Activated naive CD4-positive, alpha-beta T cell treated with anti-CD3 and anti-CD28 coated beads, Interleukin-2, amount 10 ng/mL, durations not matched to agents 5 hours and 36 hours (primary cell): ENCODE results near the gene EME1. TPM values are rescaled to one million over a fixed set of nuclear protein-coding genes. Genes with fewer than 3 reads are reported as not detected.

Experiments
- total RNA-seq, 2 experiments: library from RNA; stranded (reverse); gene quantifications; one replicate each; pipeline ENCODE4 v1.2.3, GENCODE V29; 2021

The EME1 gene
- 10 to 100 TPM; 13.0 to 13.2 TPM for total RNA-seq

GRCh38 chr17:50372758-50373556 lies at the start of gene EME1, which contains the start of gene MRPL27:
TSS of gene EME1 (plus strand) at chr17:50373229. CDS start at chr17:50375209, 1,980 bp downstream.
TSS of gene MRPL27 (minus strand) at chr17:50373184. CDS start at chr17:50373170, 14 bp downstream.

GRCh38 chr17:50345432-50346312 lies 27.4 kb upstream of the EME1 start, which contains the start of gene XYLT2:
TSS of gene XYLT2 (plus strand) at chr17:50346126. CDS start at chr17:50346141, 15 bp downstream.

GRCh38 chr17:50397111-50397918 lies 24.3 kb downstream of the EME1 start, which contains the start of gene LRRC59:
TSS of gene LRRC59 (minus strand) at chr17:50397523. CDS start at chr17:50397317, 206 bp downstream.

GRCh38 chr17:50425682-50426471 lies 52.8 kb downstream of the EME1 start, which contains the start of gene ACSF2:
TSS of gene ACSF2 (plus strand) at chr17:50426218. CDS start at chr17:50426262, 44 bp downstream.

Other genes starting within 250 kb of the EME1 start
- under 1 TPM; 0.43 to 0.79 TPM for gene SAMD14, start 243.1 kb upstream of the EME1 start, total RNA-seq
- gene PPP1R9B, start 222.6 kb upstream of the EME1 start, total RNA-seq = 100 to 1,000 TPM; 129 to 136 TPM
- not detected for gene SGCA, start 207.2 kb upstream of the EME1 start, total RNA-seq
- 1 to 10 TPM in 1 of 2 experiments, under 1 TPM in 1; 0.15 to 1.7 TPM for gene COL1A1, start 171.6 kb upstream of the EME1 start, total RNA-seq
- gene TMEM92, start 98.8 kb upstream of the EME1 start, total RNA-seq = not detected
- gene XYLT2, start 27.1 kb upstream of the EME1 start, total RNA-seq = 10 to 100 TPM; 22.6 to 23.3 TPM
- gene MRPL27, start within 50 bp of the EME1 start, total RNA-seq = 10 to 100 TPM; 53.6 to 54.6 TPM
- gene LRRC59, start 24.3 kb downstream of the EME1 start, total RNA-seq = 10 to 100 TPM; 49.7 to 52.7 TPM
- 10 to 100 TPM; 23.1 to 24.0 TPM for gene ACSF2, start 53.0 kb downstream of the EME1 start, total RNA-seq
- gene CHAD, start 95.7 kb downstream of the EME1 start, total RNA-seq = not detected
- gene RSAD1, start 105.6 kb downstream of the EME1 start, total RNA-seq = 10 to 100 TPM; 26.5 to 29.7 TPM
- gene MYCBPAP, start 135.2 kb downstream of the EME1 start, total RNA-seq = 10 to 100 TPM; 10.3 to 11.5 TPM
- gene EPN3, start 159.5 kb downstream of the EME1 start, total RNA-seq = not detected
- 10 to 100 TPM; 15.8 to 17.7 TPM for gene SPATA20, start 173.9 kb downstream of the EME1 start, total RNA-seq
- gene CACNA1G, start 187.5 kb downstream of the EME1 start, total RNA-seq = not detected